HEK293T (cell line): Measurements from ENCODE around the gene NLRX1.

Experiments used
- ARNT ChIP-seq: fragments of 450-650 bp; IDR thresholded peaks from 2 replicates; pipeline ENCODE4 v1.6.1; 2017; ENCODE audit warnings: mild to moderate bottlenecking
- ELF4 ChIP-seq: fragments of 450-650 bp; IDR thresholded peaks from 2 replicates; pipeline ENCODE4 v1.6.1; 2017; ENCODE audit warnings: antibody characterized with exemption
- FOXA1 ChIP-seq: fragments of 450-650 bp; IDR thresholded peaks from 2 replicates; pipeline ENCODE4 v1.6.1; 2016; ENCODE audit warnings: mild to moderate bottlenecking
- FOXK2 ChIP-seq: fragments of 450-650 bp; IDR thresholded peaks from 2 replicates; pipeline ENCODE4 v1.6.1; 2016; ENCODE audit warnings: mild to moderate bottlenecking
- FOXM1 ChIP-seq: fragments of 450-650 bp; IDR thresholded peaks from 2 replicates; pipeline ENCODE4 v1.6.1; 2017; ENCODE audit warnings: mild to moderate bottlenecking, borderline replicate concordance
- LEF1 ChIP-seq: fragments of 450-650 bp; IDR thresholded peaks from 2 replicates; pipeline ENCODE4 v1.6.1; 2017; ENCODE audit warnings: mild to moderate bottlenecking, borderline replicate concordance
- SP1 ChIP-seq: fragments of 450-650 bp; IDR thresholded peaks from 2 replicates; pipeline ENCODE4 v1.6.1; 2017
- SUZ12 ChIP-seq: fragments of 450-650 bp; IDR thresholded peaks from 2 replicates; pipeline ENCODE4 v1.6.1; 2016; ENCODE audit warnings: mild to moderate bottlenecking
- TF ChIP-seq, protein P1 (sequence below): fragments of 450-650 bp; IDR thresholded peaks from 2 replicates; pipeline ENCODE4 v1.6.1; 2016

DNA sequence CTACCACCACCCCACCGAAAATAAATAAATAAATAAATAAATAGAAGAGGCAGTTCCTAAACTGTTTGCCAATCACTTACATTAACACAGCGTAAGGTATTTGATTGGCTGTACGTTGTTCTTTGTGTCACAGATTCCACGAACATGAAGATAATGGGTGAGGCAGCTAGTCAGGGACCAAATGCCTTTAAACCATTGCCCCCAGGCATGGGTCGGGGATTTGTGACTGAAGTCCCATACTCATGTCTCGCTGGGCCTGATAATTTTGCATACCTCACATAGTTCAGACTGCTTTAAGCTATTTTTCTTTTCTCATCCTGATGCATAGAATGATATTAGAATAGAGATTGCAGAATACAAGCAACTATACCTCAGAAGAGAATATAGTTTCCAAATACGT lies 34.0 kb downstream of the NLRX1 start:
- TF ChIP-seq FOXK2 (no peak), SP1 (no peak), SUZ12 (no peak), LEF1 (no peak), ARNT (no peak), FOXA1 (no peak), ELF4 (no peak), FOXM1 (no peak)
- TF ChIP-seq, protein P1, sequence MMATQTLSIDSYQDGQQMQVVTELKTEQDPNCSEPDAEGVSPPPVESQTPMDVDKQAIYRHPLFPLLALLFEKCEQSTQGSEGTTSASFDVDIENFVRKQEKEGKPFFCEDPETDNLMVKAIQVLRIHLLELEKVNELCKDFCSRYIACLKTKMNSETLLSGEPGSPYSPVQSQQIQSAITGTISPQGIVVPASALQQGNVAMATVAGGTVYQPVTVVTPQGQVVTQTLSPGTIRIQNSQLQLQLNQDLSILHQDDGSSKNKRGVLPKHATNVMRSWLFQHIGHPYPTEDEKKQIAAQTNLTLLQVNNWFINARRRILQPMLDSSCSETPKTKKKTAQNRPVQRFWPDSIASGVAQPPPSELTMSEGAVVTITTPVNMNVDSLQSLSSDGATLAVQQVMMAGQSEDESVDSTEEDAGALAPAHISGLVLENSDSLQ, result no peak
